Adrenal gland (tissue), 12 donors: Measurements from ENCODE around the gene PSMB2. TPM values are rescaled to one million over a fixed set of nuclear protein-coding genes. Genes with fewer than 3 reads are reported as not detected.

Source experiments
- DNase-seq, 7 donors: peaks; one replicate each; pipeline ENCODE4 v3.0.0-alpha.2; 2019 to 2020
- H3K27ac ChIP-seq, 5 donors: fragments of 200-600 bp; sonication (generic) in 4 of 5; 1 replicate in 3 of 5; 2 replicates in 2 of 5; pipeline versions ENCODE4 v1.5.1 to v1.8.0; 2016 to 2020; ENCODE audit warnings: mild to moderate bottlenecking in 1 of 5
- H3K27me3 ChIP-seq: fragments of 200-600 bp; 2 replicates; pipeline ENCODE4 v1.8.0; 2021
- H3K36me3 ChIP-seq, 2 donors: fragments of 200-600 bp; replicated peaks in 1 of 2; 1 replicate in 1 of 2; 2 replicates in 1 of 2; pipeline versions ENCODE4 v1.5.1 to v1.8.0; 2018 to 2022
- H3K4me1 ChIP-seq, 2 donors: fragments of 200-600 bp; replicated peaks in 1 of 2; 1 replicate in 1 of 2; 2 replicates in 1 of 2; pipeline versions ENCODE4 v1.5.1 to v1.8.0; 2018 to 2021
- H3K4me3 ChIP-seq, 4 donors: fragments of 200-600 bp; sonication (generic) in 3 of 4; one replicate each; pipeline ENCODE4 v1.5.1; 2016 to 2018
- H3K9me3 ChIP-seq, 3 donors: fragments of 200-600 bp; sonication (generic) in 1 of 3; replicated peaks in 1 of 3; 1 replicate in 2 of 3; 2 replicates in 1 of 3; pipeline versions ENCODE4 v1.5.1 to v1.8.0; 2016 to 2021
- CTCF ChIP-seq, 6 experiments: fragments of 450-650 bp in 4 of 6; fragments of 200-600 bp in 2 of 6; sonication (generic) in 1 of 6; IDR thresholded peaks; 1 replicate in 5 of 6; 2 replicates in 1 of 6; pipeline versions ENCODE4 v1.5.1 to v1.8.0; 2016 to 2021; ENCODE audit warnings: antibody characterized with exemption in 6 of 6, mild to moderate bottlenecking in 2 of 6, moderate library complexity in 1 of 6
- POLR2A ChIP-seq, 2 donors: fragments of 450-650 bp; IDR thresholded peaks; one replicate each; pipeline ENCODE4 v1.6.1; 2017; ENCODE audit warnings: antibody characterized with exemption in 2 of 2, mild to moderate bottlenecking in 2 of 2, moderate library complexity in 1 of 2
- WGBS, 4 donors: extraction: QIAGEN DNeasy Blood & Tissue Kit in 2 of 4; methylation state at CpG; one replicate each; pipeline versions ENCODE4 v1.1.5 to v1.1.7; 2013 to 2017; 5-methylcytosine and 5-hydroxymethylcytosine counted together
- intact Hi-C, 2 donors: fragments of 100-400 bp; cut with DNase I; formaldehyde crosslinking; loops; one replicate each; pipeline versions ENCODE4 v1.14.1 to v1.15.0; 2022 to 2023
- polyA plus RNA-seq, 3 donors: library from polyadenylated mRNA; stranded (reverse); fragments of 200-250 nt in 2 of 3; fragments of 350-450 nt in 1 of 3; fragmentation: Illumina TruSeq in 1 of 3; extraction: RNeasy Lipid Tissue Mini Kit (QIAGEN cat#74804) in 1 of 3; gene quantifications; one replicate each; pipeline ENCODE4 v1.2.3, GENCODE V29; 2013 to 2014
- total RNA-seq, 9 donors: library from RNA; depleted of rRNA in 4 of 9; stranded (reverse); fragments of >200 nt in 4 of 9; fragments of 120-200 nt in 1 of 9; fragmentation: NEBNext Ultra II Directional in 1 of 9; extraction: Animal tissue kit (Norgen Biotek cat#: 25700) in 1 of 9; gene quantifications; one replicate each; pipeline versions ENCODE4 v1.1.0 to v1.2.4, GENCODE V29; 2013 to 2023
- donor health status: healthy with polysubstance abuse.
- donor health status: Bipolar disorder and iron deficiency.
- donor health status: DM: yes; HTN: yes; CAD: no.
- donor health status: DM: no; HTN: no; CAD: no.
- donor health status: DM: no; HTN: no; CAD: no.
- donor health status: DM: yes; HTN: yes; CAD: no.

PSMB2 gene
- total and polyA plus RNA-seq, 12 donors = 23.5 to 120 (median 51.0) TPM

- H3K4me1 ChIP-seq = no peaks in the 10 kb centered on the region
- no peaks in the 10 kb centered on the region for H3K36me3 ChIP-seq
- WGBS, 4 donors = 63 to 75% (median 70%) methylated on average over 2 of the region's 2 CpGs
- no peak for DNase-seq
- no peak overlapping the region for H3K4me3 ChIP-seq
- no peaks in the 10 kb centered on the region for H3K9me3 ChIP-seq
- H3K27me3 ChIP-seq = no peaks in the 10 kb centered on the region
- intact Hi-C loops = no loop called here
- TF ChIP-seq CTCF (IDR thresholded peaks at IDR 0.05) = no peak
- TF ChIP-seq POLR2A (IDR thresholded peaks at IDR 0.05) = no peak
- no peak overlapping the region for H3K27ac ChIP-seq
Observed at GRCh38 chr1:35657851-35658250, 16.5 kb upstream of the PSMB2 start.

GRCh38 chr1:35656863-35657232, 15.5 kb upstream of the PSMB2 start:
- Histone ChIP-seq H3K9me3 (no peaks in the 10 kb centered on the region), H3K4me3 (no peak overlapping the region), H3K36me3 (no peaks in the 10 kb centered on the region), H3K27me3 (no peaks in the 10 kb centered on the region), H3K4me1 (no peaks in the 10 kb centered on the region), H3K27ac (no peak overlapping the region)
- intact Hi-C loops = no loop called here
- no peak for DNase-seq
- no peak for TF ChIP-seq POLR2A (IDR thresholded peaks at IDR 0.05)
- TF ChIP-seq CTCF (IDR thresholded peaks at IDR 0.05) = no peak
- WGBS, 4 donors = 70 to 82% (median 73%) methylated on average over 3 to 4 of the region's 4 CpGs

GRCh38 chr1:35656148-35656862, 15.0 kb upstream of the PSMB2 start:
- Histone ChIP-seq H3K4me1 (no peaks in the 10 kb centered on the region), H3K27ac (no peak overlapping the region), H3K36me3 (no peaks in the 10 kb centered on the region), H3K9me3 (no peaks in the 10 kb centered on the region), H3K27me3 (no peaks in the 10 kb centered on the region), H3K4me3 (no peak overlapping the region)
- TF ChIP-seq POLR2A (IDR thresholded peaks at IDR 0.05) = no peak
- no peak for TF ChIP-seq CTCF (IDR thresholded peaks at IDR 0.05)
- DNase-seq = no peak
- 67 to 77% (median 71%) methylated on average over 5 of the region's 5 CpGs for WGBS, 4 donors
- intact Hi-C loops = no loop called here

DNA sequence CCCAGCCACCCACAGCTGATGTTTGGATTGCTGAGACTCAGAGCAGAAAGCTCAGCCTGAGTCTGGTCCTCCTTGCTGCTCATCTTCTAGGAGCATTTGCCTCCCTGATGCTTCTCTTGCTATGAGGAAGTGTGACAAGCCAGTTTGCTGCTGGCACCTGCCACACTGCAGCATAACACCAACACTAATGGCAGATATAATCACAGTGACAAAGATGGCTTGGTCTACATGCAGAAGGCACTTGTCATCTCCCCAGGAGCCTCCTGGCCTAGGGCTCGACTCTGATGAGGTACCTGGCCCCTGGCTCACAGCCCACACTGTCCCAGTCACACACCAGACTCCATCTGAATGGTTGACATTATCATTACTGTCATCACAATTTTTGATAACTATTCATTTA, 13.9 kb upstream of the PSMB2 start:
- Histone ChIP-seq H3K27me3 (no peaks in the 10 kb centered on the region), H3K36me3 (no peaks in the 10 kb centered on the region), H3K27ac (no peak overlapping the region), H3K4me1 (no peaks in the 10 kb centered on the region), H3K4me3 (no peak overlapping the region), H3K9me3 (no peaks in the 10 kb centered on the region)
- 33 to 60% (median 41%) methylated on average over 1 of the region's 1 CpG for WGBS, 4 donors
- no peak for TF ChIP-seq POLR2A (IDR thresholded peaks at IDR 0.05)
- TF ChIP-seq CTCF (IDR thresholded peaks at IDR 0.05) = no peak
- intact Hi-C loops = no loop called here
- no peak for DNase-seq
